Thyroid gland (tissue), 4 donors: Measurements from ENCODE around the gene ZNF579.

Source experiments
- POLR2A ChIP-seq, 2 donors: fragments of 450-650 bp; IDR thresholded peaks; one replicate each; pipeline ENCODE4 v1.6.1; 2017; ENCODE audit warnings: antibody characterized with exemption in 2 of 2, mild to moderate bottlenecking in 2 of 2, moderate library complexity in 1 of 2
- TF ChIP-seq, protein P1 (sequence below), 6 experiments: fragments of 200-600 bp in 3 of 6; fragments of 450-650 bp in 3 of 6; sonication (generic) in 3 of 6; IDR thresholded peaks; one replicate each; pipeline ENCODE4 v1.5.1; 2016 to 2019; ENCODE audit warnings: antibody characterized with exemption in 6 of 6, mild to moderate bottlenecking in 2 of 6, inconsistent platforms in 1 of 6, moderate library complexity in 1 of 6

DNA sequence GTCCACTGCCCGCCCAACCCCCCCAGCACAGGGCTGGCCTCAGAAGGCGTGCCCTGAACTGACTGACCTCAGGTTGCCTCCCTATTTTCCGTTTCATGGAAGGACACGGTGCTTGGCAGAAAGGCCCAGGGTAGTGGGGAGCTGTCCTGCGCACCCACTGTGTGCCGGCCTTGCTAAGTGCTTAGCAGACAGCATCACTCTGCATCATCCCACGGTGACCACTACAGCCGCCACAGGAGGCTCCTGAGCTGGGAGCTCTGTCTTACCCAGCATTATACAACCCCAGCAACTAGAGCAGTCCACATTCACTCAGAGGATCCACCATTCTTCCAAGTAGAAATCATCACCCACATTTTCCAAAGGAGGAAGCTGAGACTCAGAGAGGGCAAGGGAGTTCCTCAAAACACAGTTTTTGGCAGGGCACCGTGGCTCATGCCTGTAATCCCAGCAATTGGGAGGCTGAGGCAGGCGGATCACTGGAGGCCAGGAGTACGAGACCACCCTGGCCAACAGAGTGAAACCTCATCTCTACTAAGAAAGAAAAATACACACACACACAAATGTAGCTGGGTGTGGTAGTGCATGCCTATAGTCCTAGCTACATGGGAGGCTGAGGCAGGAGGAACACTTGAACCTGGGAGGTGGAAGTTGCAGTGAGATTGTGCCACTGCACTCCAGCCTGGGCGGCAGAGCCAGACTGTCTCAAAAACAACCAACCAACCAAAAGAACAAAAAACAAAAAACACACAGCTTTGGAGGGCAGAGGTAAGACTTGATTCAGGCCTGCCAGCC lies 45.3 kb downstream of the ZNF579 start:
- TF ChIP-seq, protein P1, sequence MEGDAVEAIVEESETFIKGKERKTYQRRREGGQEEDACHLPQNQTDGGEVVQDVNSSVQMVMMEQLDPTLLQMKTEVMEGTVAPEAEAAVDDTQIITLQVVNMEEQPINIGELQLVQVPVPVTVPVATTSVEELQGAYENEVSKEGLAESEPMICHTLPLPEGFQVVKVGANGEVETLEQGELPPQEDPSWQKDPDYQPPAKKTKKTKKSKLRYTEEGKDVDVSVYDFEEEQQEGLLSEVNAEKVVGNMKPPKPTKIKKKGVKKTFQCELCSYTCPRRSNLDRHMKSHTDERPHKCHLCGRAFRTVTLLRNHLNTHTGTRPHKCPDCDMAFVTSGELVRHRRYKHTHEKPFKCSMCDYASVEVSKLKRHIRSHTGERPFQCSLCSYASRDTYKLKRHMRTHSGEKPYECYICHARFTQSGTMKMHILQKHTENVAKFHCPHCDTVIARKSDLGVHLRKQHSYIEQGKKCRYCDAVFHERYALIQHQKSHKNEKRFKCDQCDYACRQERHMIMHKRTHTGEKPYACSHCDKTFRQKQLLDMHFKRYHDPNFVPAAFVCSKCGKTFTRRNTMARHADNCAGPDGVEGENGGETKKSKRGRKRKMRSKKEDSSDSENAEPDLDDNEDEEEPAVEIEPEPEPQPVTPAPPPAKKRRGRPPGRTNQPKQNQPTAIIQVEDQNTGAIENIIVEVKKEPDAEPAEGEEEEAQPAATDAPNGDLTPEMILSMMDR (IDR thresholded peaks at IDR 0.05), result no peak
- no peak for TF ChIP-seq POLR2A (IDR thresholded peaks at IDR 0.05)
